Gastrocnemius medialis (tissue), 4 donors: ENCODE data around the gene C12orf43.

ENCODE experiments used
- CTCF ChIP-seq, 5 experiments: fragments of 450-650 bp in 3 of 5; fragments of 200-600 bp in 2 of 5; sonication (generic) in 2 of 5; IDR thresholded peaks in 4 of 5; conservative IDR thresholded peaks in 1 of 5; 1 replicate in 4 of 5; 2 replicates in 1 of 5; pipeline ENCODE4 v1.5.1; 2016 to 2019; ENCODE audit warnings: antibody characterized with exemption in 5 of 5, mild to moderate bottlenecking in 3 of 5, moderate library complexity in 3 of 5
- POLR2A ChIP-seq, 2 donors: fragments of 450-650 bp; IDR thresholded peaks; one replicate each; pipeline ENCODE4 v1.6.1; 2017; ENCODE audit warnings: antibody characterized with exemption in 2 of 2, mild to moderate bottlenecking in 2 of 2, moderate library complexity in 2 of 2

GRCh38 chr12:120972870-120973543, 43.3 kb downstream of the C12orf43 start:
- TF ChIP-seq CTCF (IDR thresholded peaks at IDR 0.05 in 4 of 5, conservative IDR thresholded peaks at IDR 0.05 in 1 of 5) (no peak), POLR2A (IDR thresholded peaks at IDR 0.05) (no peak)
